Gastrocnemius medialis (tissue), 4 donors: ENCODE measurements around the gene NRL. TPM values are rescaled to one million over a fixed set of nuclear protein-coding genes. Genes with fewer than 3 reads are reported as not detected.

ENCODE experiments used
- ATAC-seq, 2 donors: fragments of 150-250 bp; one replicate each; pipeline ENCODE4 v1.9.1; 2016
- DNase-seq, 2 donors: peaks; one replicate each; pipeline ENCODE4 v3.0.0-alpha.2; 2019
- H3K27ac ChIP-seq, 4 donors: fragments of 200-600 bp; sonication (generic); 1 replicate in 1 of 4; 2 replicates in 3 of 4; pipeline ENCODE4 v1.5.1; 2016 to 2018; ENCODE audit warnings: mild to moderate bottlenecking in 2 of 4, moderate library complexity in 1 of 4
- H3K27me3 ChIP-seq, 3 donors: fragments of 200-600 bp; sonication (generic) in 2 of 3; 1 replicate in 1 of 3; 2 replicates in 2 of 3; pipeline versions ENCODE4 v1.5.1 to v1.6.0; 2016 to 2019; ENCODE audit warnings: mild to moderate bottlenecking in 1 of 3, moderate library complexity in 1 of 3
- H3K36me3 ChIP-seq, 2 donors: fragments of 200-600 bp; sonication (generic) in 1 of 2; one replicate each; pipeline ENCODE4 v1.5.1; 2017 to 2018
- H3K4me1 ChIP-seq, 2 donors: fragments of 200-600 bp; sonication (generic) in 1 of 2; one replicate each; pipeline ENCODE4 v1.5.1; 2016 to 2017; ENCODE audit warnings: mild to moderate bottlenecking in 2 of 2
- H3K4me3 ChIP-seq, 4 donors: fragments of 200-600 bp; sonication (generic) in 3 of 4; 1 replicate in 1 of 4; 2 replicates in 3 of 4; pipeline ENCODE4 v1.5.1; 2016 to 2019; ENCODE audit warnings: mild to moderate bottlenecking in 2 of 4
- H3K9me3 ChIP-seq, 3 donors: fragments of 200-600 bp; sonication (generic) in 2 of 3; 1 replicate in 1 of 3; 2 replicates in 2 of 3; pipeline ENCODE4 v1.5.1; 2016 to 2019
- POLR2A ChIP-seq, 2 donors: fragments of 450-650 bp; IDR thresholded peaks; one replicate each; pipeline ENCODE4 v1.6.1; 2017; ENCODE audit warnings: antibody characterized with exemption in 2 of 2, mild to moderate bottlenecking in 2 of 2, moderate library complexity in 2 of 2
- in situ Hi-C, 4 donors: fragments of 200-750 bp; cut with MboI; loops; one replicate each; pipeline versions ENCODE4 v1.15.0 to v1.8.0; 2017; ENCODE audit warnings: low sequenced_read_pairs in 4 of 4
- intact Hi-C: fragments of 100-400 bp; cut with DNase I; formaldehyde crosslinking; loops from one replicate; pipeline ENCODE4 v1.15.1; 2023; ENCODE audit warnings: low total_unique reads
- total RNA-seq, 4 donors: library from RNA; depleted of rRNA; stranded (reverse); fragments of >200 nt; gene quantifications; one replicate each; pipeline versions ENCODE4 v1.1.0 to v1.2.3, GENCODE V29; 2016
- TF ChIP-seq, protein P1 (sequence below), 5 experiments: fragments of 450-650 bp in 3 of 5; fragments of 200-600 bp in 2 of 5; sonication (generic) in 2 of 5; IDR thresholded peaks in 4 of 5; conservative IDR thresholded peaks in 1 of 5; 1 replicate in 4 of 5; 2 replicates in 1 of 5; pipeline ENCODE4 v1.5.1; 2016 to 2019; ENCODE audit warnings: antibody characterized with exemption in 5 of 5, mild to moderate bottlenecking in 3 of 5, moderate library complexity in 3 of 5

The NRL gene
- total RNA-seq, 4 donors from 2014 or later: 0.82 to 4.5 (median 2.4) TPM

DNA sequence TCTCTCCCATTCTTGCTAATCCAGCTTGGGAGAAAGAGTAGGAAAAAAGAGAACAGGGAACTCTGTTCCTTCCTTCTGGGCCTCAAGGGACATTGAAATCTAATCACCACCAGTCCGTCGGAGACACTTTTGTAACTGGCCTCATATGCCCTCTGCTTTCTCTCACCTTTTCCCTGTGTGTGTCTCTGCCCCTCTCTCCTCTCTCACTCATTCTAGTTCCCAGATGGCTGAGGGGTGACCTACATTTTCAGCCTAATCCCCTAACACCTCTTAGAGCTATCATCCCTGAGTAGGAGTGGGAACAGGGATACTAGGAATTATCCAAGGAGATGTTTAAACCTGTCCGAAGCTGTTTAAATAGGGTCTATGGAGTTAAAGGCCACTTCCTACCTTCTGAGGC is 29.5 kb downstream of the NRL start:
- no peaks in the 10 kb centered on the region for H3K9me3 ChIP-seq
- ATAC-seq (no peak), DNase-seq (no peak)
- intact Hi-C loops: no loop called here
- H3K27me3 ChIP-seq: no peaks in the 10 kb centered on the region
- H3K4me1 ChIP-seq: peaks cover 0 to 10% of the 10 kb centered on the region in 2 donors
- no peak overlapping the region for H3K4me3 ChIP-seq
- in situ Hi-C loops: no loop called here
- TF ChIP-seq POLR2A (IDR thresholded peaks at IDR 0.05): no peak
- TF ChIP-seq, protein P1, sequence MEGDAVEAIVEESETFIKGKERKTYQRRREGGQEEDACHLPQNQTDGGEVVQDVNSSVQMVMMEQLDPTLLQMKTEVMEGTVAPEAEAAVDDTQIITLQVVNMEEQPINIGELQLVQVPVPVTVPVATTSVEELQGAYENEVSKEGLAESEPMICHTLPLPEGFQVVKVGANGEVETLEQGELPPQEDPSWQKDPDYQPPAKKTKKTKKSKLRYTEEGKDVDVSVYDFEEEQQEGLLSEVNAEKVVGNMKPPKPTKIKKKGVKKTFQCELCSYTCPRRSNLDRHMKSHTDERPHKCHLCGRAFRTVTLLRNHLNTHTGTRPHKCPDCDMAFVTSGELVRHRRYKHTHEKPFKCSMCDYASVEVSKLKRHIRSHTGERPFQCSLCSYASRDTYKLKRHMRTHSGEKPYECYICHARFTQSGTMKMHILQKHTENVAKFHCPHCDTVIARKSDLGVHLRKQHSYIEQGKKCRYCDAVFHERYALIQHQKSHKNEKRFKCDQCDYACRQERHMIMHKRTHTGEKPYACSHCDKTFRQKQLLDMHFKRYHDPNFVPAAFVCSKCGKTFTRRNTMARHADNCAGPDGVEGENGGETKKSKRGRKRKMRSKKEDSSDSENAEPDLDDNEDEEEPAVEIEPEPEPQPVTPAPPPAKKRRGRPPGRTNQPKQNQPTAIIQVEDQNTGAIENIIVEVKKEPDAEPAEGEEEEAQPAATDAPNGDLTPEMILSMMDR (IDR thresholded peaks at IDR 0.05 in 4 of 5, conservative IDR thresholded peaks at IDR 0.05 in 1 of 5): no peak
- H3K36me3 ChIP-seq: no peaks in the 10 kb centered on the region
- no peak overlapping the region for H3K27ac ChIP-seq

DNA sequence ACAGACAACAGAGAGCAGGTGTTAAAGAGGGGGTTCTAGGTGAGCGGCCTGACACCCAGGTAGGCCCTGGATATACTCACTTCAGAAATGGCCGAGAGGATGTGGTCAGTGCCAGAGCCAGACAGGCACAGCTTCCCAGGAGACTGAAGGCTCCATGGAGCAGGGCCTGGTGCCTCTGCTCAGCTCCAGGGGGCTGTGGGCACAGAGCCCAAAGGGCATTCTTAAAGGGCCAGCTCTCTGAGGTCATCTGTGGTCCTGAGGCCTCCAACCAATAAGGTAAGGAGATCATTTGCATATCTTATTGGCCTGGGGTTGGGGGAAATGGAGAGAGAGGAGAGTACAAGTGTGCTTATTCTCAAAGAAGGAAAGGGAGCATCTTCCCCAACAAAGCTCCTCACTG is 30.3 kb downstream of the NRL start:
- in situ Hi-C loops: no loop called here
- ATAC-seq (no peak), DNase-seq (no peak)

DNA sequence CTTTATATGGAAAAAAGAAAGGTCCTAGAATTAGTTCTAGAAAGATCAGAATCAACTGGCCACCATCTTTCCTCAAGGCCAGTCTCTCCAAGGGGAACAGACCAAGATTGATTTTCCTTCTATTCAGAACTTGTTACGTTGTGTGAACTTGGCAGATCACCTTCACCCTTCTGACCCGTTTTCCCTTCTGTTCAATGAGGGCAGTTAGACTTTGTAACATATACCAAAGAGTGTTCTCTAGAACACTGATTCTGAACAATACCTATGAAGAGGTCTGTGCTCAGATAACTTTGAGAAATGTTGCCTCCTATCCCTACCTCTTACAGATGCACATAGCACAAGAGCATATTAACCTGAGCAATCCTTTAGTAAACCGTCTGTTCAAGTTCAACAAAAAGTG is 31.3 kb downstream of the NRL start:
- Histone ChIP-seq H3K36me3 (no peaks in the 10 kb centered on the region), H3K27ac (no peak overlapping the region), H3K9me3 (no peaks in the 10 kb centered on the region), H3K4me3 (no peak overlapping the region), H3K27me3 (no peaks in the 10 kb centered on the region), H3K4me1 (peaks cover 0 to 10% of the 10 kb centered on the region in 2 donors)
- no peak for ATAC-seq
- DNase-seq: no peak
- intact Hi-C loops: no loop called here
- no peak for TF ChIP-seq POLR2A (IDR thresholded peaks at IDR 0.05)
- TF ChIP-seq, protein P1 (IDR thresholded peaks at IDR 0.05 in 4 of 5, conservative IDR thresholded peaks at IDR 0.05 in 1 of 5): no peak
- in situ Hi-C loops: no loop called here

More for the DNA sequence above, 30.3 kb downstream of the NRL start:
- Histone ChIP-seq H3K27me3 (no peaks in the 10 kb centered on the region), H3K4me1 (peaks cover 0 to 10% of the 10 kb centered on the region in 2 donors), H3K27ac (no peak overlapping the region), H3K4me3 (no peak overlapping the region), H3K36me3 (no peaks in the 10 kb centered on the region), H3K9me3 (no peaks in the 10 kb centered on the region)
- intact Hi-C loops: no loop called here
- TF ChIP-seq, protein P1 (IDR thresholded peaks at IDR 0.05 in 4 of 5, conservative IDR thresholded peaks at IDR 0.05 in 1 of 5): no peak
- no peak for TF ChIP-seq POLR2A (IDR thresholded peaks at IDR 0.05)

DNA sequence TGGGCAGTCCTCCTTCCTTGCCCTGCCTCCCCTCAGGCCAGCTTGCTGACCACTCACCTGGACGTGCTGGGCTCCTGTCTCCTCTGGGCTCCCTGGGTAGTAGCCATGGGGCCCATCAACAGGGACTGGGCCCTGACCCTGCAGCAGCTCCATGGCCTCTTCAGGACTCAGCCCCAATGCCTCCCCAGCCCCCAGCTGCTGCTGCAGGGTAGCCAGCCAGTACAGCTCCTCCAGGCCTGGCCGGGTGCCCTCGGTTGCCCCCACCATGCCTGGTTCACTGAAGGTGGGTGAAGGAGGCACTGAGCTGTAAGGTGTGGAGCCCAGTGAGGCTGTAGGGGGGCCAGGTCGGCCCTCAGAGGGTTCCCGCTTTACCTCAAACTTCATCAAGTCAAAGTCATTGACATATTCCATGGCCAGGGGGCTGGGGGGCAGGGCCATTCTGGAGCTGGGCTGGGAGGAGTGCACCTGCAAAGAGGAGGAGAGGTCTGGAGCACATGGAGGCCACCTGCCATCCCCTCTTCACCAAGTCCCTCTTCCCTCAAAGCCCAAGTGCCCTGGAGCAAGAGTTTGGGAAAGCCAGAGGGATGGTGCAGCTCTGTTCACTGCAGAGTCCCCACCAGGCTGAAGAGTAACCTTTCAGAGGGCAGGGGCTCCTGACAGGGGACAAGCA is 32.2 kb downstream of the NRL start:
- in situ Hi-C loops (no loop called here), intact Hi-C loops (no loop called here)
- H3K4me1 ChIP-seq: peaks cover 0 to 10% of the 10 kb centered on the region in 2 donors
- TF ChIP-seq POLR2A (IDR thresholded peaks at IDR 0.05): no peak
- TF ChIP-seq, protein P1 (IDR thresholded peaks at IDR 0.05 in 4 of 5, conservative IDR thresholded peaks at IDR 0.05 in 1 of 5): no peak
- H3K36me3 ChIP-seq: no peaks in the 10 kb centered on the region
- no peak overlapping the region for H3K4me3 ChIP-seq
- H3K27ac ChIP-seq: no peak overlapping the region
- DNase-seq: no peak
- no peaks in the 10 kb centered on the region for H3K27me3 ChIP-seq
- no peaks in the 10 kb centered on the region for H3K9me3 ChIP-seq
- ATAC-seq: no peak
